VCaP (cell line): ENCODE measurements around the gene BARX1.

Experiments used
- H3K27ac ChIP-seq: fragments of 450-650 bp; 2 replicates; pipeline ENCODE4 v1.5.1; 2017
- TF ChIP-seq, protein P1 (sequence below): fragments of 450-650 bp; conservative IDR thresholded peaks from 2 replicates; pipeline ENCODE4 v1.5.1; 2017; ENCODE audit warnings: mild to moderate bottlenecking, moderate library complexity

Gene BARX1

DNA sequence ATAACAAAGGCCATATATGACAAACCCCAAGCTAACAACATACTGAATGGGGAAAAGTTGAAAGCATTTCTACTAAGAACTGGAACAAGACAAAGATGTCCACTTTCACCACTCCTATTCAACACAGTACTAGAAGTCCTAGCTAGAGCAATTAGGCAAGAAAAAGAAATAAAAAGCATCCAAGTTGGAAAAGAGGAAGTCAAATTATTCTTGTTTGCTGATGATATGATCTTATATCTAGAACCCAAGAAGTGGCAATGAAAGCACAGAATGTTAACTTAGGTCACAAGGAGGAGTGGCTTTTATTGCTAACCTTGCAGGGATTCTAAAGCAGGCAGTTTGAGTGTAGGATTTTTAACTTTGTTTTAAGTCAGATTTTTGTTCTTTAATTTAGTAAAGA, 35.3 kb upstream of the BARX1 start:
- no peak overlapping the region for H3K27ac ChIP-seq
- TF ChIP-seq, protein P1, sequence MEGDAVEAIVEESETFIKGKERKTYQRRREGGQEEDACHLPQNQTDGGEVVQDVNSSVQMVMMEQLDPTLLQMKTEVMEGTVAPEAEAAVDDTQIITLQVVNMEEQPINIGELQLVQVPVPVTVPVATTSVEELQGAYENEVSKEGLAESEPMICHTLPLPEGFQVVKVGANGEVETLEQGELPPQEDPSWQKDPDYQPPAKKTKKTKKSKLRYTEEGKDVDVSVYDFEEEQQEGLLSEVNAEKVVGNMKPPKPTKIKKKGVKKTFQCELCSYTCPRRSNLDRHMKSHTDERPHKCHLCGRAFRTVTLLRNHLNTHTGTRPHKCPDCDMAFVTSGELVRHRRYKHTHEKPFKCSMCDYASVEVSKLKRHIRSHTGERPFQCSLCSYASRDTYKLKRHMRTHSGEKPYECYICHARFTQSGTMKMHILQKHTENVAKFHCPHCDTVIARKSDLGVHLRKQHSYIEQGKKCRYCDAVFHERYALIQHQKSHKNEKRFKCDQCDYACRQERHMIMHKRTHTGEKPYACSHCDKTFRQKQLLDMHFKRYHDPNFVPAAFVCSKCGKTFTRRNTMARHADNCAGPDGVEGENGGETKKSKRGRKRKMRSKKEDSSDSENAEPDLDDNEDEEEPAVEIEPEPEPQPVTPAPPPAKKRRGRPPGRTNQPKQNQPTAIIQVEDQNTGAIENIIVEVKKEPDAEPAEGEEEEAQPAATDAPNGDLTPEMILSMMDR = no peak

DNA sequence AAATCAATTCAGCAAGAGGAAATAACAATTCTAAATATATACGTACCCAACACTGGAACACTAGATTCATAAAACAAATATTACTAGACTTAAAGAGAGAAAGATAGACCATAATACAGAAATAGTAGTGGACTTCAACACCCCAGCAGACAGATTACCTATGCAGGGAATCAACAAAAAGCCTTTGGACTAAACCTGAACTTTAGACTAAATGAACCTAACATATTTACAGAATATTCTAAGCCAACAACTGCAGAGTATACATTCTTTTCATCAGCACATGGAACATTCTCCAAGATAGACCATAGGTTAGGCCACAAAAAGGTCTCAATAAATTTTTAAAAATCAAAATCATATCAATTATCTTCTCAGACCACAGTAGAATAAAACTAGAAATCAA, 32.9 kb upstream of the BARX1 start:
- no peak overlapping the region for H3K27ac ChIP-seq
- TF ChIP-seq, protein P1 = no peak

DNA sequence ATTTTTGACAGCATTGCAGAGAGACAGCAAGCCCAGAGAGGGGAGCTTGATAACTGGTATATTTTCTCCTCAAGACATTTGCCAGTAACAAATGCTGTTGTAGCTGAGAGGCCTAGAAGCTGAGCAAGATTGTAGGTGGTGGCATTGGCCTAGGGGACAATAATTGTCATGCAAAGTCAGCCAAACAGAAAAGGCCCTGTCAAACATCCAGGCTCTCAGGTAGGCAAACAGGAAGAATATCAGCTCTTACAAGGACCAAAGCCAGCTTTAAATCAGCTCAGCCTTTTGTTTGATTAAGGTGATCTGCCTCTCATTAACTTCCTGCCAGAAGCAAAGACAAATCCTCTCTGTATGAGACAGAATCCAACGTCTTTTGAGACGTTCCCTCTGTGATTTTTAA, 29.7 kb upstream of the BARX1 start:
- TF ChIP-seq, protein P1 = no peak
- H3K27ac ChIP-seq = peak overlapping the region; percentile 72

DNA sequence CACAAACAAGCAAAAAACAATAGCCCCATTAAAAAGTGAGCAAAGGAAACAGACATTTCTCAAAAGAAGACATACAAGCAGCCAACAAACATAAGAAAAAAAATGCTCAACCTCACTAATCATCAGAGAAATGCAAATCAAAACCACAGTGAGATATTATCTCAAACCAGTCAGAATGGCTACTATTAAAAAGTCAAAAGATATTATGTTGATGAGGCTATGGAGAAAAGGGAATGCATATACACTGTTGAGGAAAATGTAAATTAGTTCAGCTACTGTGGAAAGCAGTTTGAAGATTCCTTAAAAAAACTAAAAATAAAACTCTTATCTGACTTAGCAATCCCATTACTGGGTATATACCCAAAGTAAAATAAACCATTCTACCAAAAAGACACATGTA, 28.7 kb upstream of the BARX1 start:
- TF ChIP-seq, protein P1 = no peak
- peak overlapping the region; percentile 72 for H3K27ac ChIP-seq

DNA sequence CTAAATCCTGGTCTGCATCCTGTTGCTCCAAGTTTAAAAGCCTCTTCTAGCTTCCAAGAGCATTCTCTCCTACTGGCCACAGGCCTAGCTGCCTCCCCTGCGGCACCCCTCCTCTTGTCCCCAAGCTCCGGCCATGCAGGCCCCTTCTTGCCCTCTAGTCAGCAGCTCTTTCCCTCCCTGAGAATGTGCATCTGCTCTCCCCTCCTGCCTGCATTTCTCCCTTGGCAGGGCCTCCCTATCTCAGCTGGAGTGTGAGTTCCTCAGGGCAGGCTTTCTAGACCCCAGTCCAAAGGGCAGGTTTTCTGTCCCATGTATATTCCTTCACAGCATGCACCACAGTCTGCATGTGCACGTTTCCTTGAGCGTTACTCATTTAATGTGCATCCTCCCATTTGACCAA, 24.6 kb upstream of the BARX1 start:
- H3K27ac ChIP-seq = no peak overlapping the region
- TF ChIP-seq, protein P1 = no peak

DNA sequence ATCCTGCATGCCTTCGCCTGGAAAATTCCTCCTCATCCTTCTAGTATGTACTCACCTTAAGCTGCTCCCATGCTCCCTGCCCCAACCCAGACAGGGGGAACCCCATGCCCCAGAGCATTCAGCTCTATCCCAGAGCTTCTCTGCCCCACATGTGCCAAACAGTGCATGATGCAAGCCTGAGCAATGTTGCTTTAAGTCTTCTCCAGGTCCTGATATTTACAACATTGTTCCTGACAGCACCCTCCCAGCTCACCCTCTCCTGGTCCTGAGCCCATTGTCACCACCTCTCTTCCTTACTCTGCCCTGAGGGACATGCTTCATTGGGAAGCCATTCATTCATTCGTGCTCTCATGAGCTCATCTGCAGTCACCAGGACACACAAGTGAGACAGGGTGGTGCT, 23.4 kb upstream of the BARX1 start:
- no peak overlapping the region for H3K27ac ChIP-seq
- TF ChIP-seq, protein P1 = no peak

DNA sequence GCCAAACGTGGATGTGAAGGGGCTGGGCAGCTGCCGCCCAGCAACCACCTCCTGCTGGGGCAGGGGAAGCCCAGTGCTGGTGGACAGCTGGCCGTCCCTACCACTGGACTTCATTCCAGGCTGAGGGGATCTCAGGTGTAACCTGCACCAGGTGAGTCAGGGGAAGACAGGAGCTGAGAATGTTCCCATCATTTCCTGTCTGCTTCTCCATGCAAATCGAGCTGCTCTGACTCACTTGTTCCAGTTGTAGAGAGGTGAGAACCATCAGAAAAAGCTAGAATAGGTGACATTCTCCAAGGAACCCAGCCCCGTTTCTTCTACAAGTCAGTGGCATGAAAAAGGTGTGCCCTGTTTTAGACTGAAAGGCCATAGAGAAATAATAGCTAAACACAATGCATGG, 21.8 kb upstream of the BARX1 start:
- TF ChIP-seq, protein P1 = no peak
- H3K27ac ChIP-seq = no peak overlapping the region

DNA sequence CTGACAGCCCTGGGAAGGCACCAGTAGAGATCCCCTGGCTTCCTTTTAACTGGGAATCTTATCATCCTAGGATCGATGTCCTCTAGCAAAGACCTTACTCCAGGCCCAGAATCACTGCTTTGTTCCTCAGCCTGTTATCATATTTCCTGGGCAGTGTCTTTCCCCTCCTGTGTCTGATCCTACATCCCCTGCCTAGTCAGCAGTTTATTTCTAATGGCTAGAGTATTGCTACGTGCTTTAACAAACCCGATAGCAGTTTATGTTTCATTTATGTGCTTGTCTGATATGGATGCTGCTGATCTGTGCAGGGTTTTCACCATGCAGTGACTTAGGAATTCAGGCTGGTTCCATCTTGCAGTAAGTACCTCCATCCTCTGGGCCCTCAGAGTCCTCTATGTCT, 20.9 kb upstream of the BARX1 start:
- TF ChIP-seq, protein P1 = no peak
- no peak overlapping the region for H3K27ac ChIP-seq
